PFSK-1 (cell line): ENCODE measurements around the gene MYOZ3.

Experiments
- POLR2AphosphoS5 ChIP-seq: IDR thresholded peaks from 2 replicates; pipeline ENCODE4 v1.6.1; 2012; ENCODE audit warnings: low read depth, mild to moderate bottlenecking, control low read depth, low read length, moderate library complexity
- TAF1 ChIP-seq: IDR thresholded peaks from 2 replicates; pipeline ENCODE4 v1.6.1; 2012; ENCODE audit warnings: low read length, control low read depth, borderline replicate concordance; ENCODE audit not compliant: insufficient read depth
- TF ChIP-seq, protein P1 (sequence below), 2 experiments: IDR thresholded peaks; 2 replicates each; pipeline versions ENCODE4 v1.6.1 to v1.8.0; 2011 to 2012; ENCODE audit warnings: low read depth in 2 of 2, low read length in 2 of 2, control low read depth in 1 of 2, inconsistent platforms in 1 of 2, mild to moderate bottlenecking in 1 of 2, moderate library complexity in 1 of 2; ENCODE audit not compliant: insufficient read depth in 1 of 2

- TF ChIP-seq POLR2AphosphoS5 (no peak), TAF1 (no peak)
- TF ChIP-seq, protein P1, sequence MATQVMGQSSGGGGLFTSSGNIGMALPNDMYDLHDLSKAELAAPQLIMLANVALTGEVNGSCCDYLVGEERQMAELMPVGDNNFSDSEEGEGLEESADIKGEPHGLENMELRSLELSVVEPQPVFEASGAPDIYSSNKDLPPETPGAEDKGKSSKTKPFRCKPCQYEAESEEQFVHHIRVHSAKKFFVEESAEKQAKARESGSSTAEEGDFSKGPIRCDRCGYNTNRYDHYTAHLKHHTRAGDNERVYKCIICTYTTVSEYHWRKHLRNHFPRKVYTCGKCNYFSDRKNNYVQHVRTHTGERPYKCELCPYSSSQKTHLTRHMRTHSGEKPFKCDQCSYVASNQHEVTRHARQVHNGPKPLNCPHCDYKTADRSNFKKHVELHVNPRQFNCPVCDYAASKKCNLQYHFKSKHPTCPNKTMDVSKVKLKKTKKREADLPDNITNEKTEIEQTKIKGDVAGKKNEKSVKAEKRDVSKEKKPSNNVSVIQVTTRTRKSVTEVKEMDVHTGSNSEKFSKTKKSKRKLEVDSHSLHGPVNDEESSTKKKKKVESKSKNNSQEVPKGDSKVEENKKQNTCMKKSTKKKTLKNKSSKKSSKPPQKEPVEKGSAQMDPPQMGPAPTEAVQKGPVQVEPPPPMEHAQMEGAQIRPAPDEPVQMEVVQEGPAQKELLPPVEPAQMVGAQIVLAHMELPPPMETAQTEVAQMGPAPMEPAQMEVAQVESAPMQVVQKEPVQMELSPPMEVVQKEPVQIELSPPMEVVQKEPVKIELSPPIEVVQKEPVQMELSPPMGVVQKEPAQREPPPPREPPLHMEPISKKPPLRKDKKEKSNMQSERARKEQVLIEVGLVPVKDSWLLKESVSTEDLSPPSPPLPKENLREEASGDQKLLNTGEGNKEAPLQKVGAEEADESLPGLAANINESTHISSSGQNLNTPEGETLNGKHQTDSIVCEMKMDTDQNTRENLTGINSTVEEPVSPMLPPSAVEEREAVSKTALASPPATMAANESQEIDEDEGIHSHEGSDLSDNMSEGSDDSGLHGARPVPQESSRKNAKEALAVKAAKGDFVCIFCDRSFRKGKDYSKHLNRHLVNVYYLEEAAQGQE (IDR thresholded peaks at IDR 0.05; ENCODE audit: insufficient read depth in 1 of 2, low read depth in 2 of 2, low read length in 2 of 2), result no peak
These were observed 9.4 kb downstream of the MYOZ3 start for GRCh38 chr5:150670275-150670947.
